ENCODE data around the gene PIGL. TPM values are rescaled to one million over a fixed set of nuclear protein-coding genes. Genes with fewer than 3 reads are reported as not detected.
A peak's percentile ranks its signal among the peaks of the same experiment; 100 is the strongest.
"Not testable (repeated sequence)": the region's sequence is repeated elsewhere in the genome, so short reads cannot be mapped to it uniquely, and the experiment has no call there.

Gene PIGL
- total RNA-seq, 6 experiments from 2014 or later = 12.0 to 15.5 (median 14.9) TPM

DNA sequence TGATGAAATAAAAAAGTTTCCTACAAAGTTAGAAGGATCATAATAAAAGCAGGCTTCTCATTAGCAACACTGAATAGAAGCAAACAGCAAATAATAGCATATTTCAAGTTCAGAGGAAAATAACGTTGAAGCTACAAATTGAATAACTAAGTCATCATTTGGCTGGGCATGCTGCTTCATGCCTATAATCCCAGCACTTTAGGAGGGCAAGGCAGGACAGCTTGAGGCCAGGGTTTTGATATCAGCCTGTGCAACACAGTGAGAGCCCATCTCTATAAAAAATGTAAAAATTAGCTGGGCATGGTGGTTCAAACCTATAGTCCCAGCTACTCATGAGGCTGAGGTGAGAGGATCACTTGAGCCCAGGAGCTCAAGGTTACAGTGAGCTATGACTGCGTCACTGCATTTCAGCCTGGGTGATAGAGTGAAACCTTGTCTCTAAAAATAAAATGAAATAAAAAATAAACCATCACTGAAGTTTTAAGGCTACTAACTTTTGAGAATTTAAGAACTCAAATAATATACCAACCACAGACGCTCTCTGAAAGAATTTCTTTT, 27.1 kb upstream of the PIGL start:
- no peak for DNase-seq
- Mint-ChIP-seq H3K27me3 (ENCODE audit: insufficient read depth) (peaks cover 3% of the 10 kb centered on the region; the same call in 1 of the 2 replicates), H3K27ac (no peak overlapping the region), H3K9me3 (no peaks in the 10 kb centered on the region), H3K4me3 (no peak overlapping the region), H3K4me1 (ENCODE audit: low read depth) (peaks cover 21% of the 10 kb centered on the region), H3K36me3 (ENCODE audit: low read depth) (peaks cover 41% of the 10 kb centered on the region)
- no peak for TF ChIP-seq CTCF (IDR thresholded peaks at IDR 0.05)

- Mint-ChIP-seq H3K27ac (0 out of 2 replicates have a peak overlapping the region, but pooled peaks have one; percentile 4), H3K36me3 (ENCODE audit: low read depth) (peaks cover 34% of the 10 kb centered on the region), H3K4me1 (ENCODE audit: low read depth) (peaks cover 21% of the 10 kb centered on the region), H3K4me3 (no peak overlapping the region), H3K9me3 (no peaks in the 10 kb centered on the region), H3K27me3 (ENCODE audit: insufficient read depth) (peaks cover 3% of the 10 kb centered on the region; the same call in 1 of the 2 replicates)
- no peak for TF ChIP-seq CTCF (IDR thresholded peaks at IDR 0.05)
- no peak for DNase-seq
Measured at GRCh38 chr17:16190703-16191360, 26.2 kb upstream of the PIGL start.

GRCh38 chr17:16191604-16192003, 25.4 kb upstream of the PIGL start:
- TF ChIP-seq CTCF (IDR thresholded peaks at IDR 0.05) = no peak
- Mint-ChIP-seq H3K4me1 (ENCODE audit: low read depth) (peaks cover 19% of the 10 kb centered on the region), H3K4me3 (no peak overlapping the region), H3K36me3 (ENCODE audit: low read depth) (peaks cover 29% of the 10 kb centered on the region), H3K9me3 (no peaks in the 10 kb centered on the region), H3K27me3 (ENCODE audit: insufficient read depth) (peaks cover 3% of the 10 kb centered on the region; the same call in 1 of the 2 replicates), H3K27ac (no peak overlapping the region)
- DNase-seq = no peak

GRCh38 chr17:16194307-16194835, 22.6 kb upstream of the PIGL start:
- Mint-ChIP-seq H3K36me3 (ENCODE audit: low read depth) (peaks cover 34% of the 10 kb centered on the region), H3K27ac (peak overlapping the region; percentile 64; the same call in 1 of the 2 replicates), H3K4me1 (ENCODE audit: low read depth) (peaks cover 18% of the 10 kb centered on the region)
- not testable (repeated sequence) for DNase-seq; H3K27me3 Mint-ChIP-seq (ENCODE audit: insufficient read depth); H3K4me3 Mint-ChIP-seq; H3K9me3 Mint-ChIP-seq

- no peak for TF ChIP-seq CTCF (IDR thresholded peaks at IDR 0.05)
- Mint-ChIP-seq H3K27ac (no peak overlapping the region), H3K27me3 (ENCODE audit: insufficient read depth) (no peaks in the 10 kb centered on the region), H3K4me3 (no peak overlapping the region), H3K4me1 (ENCODE audit: low read depth) (peaks cover 28% of the 10 kb centered on the region), H3K36me3 (ENCODE audit: low read depth) (peaks cover 26% of the 10 kb centered on the region), H3K9me3 (no peaks in the 10 kb centered on the region)
- DNase-seq = no peak
Measured at GRCh38 chr17:16197276-16197675, 19.7 kb upstream of the PIGL start.

DNA sequence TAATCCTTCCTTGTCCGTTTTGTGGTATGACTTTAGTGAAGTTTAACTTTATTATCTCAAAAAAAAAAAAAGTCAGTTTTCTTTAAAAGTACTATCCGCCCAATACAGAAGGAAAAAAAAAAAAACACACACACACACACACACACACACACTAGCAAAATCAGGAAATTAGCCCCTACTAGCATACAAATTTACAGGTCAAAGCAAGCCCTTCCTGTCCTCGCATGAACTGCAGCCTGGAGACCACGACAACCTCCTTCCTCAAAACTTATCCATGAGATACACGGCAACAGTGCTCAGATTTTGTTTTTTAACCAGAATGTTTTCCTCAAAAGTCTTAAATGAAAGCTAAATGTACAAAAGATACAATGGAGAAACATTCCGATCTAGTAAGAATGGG, 17.9 kb upstream of the PIGL start:
- peaks cover 12% of the 10 kb centered on the region for H3K36me3 Mint-ChIP-seq (ENCODE audit: low read depth)
- no peak overlapping the region for H3K4me3 Mint-ChIP-seq
- TF ChIP-seq CTCF (IDR thresholded peaks at IDR 0.05) = no peak
- H3K9me3 Mint-ChIP-seq = no peaks in the 10 kb centered on the region
- peak overlapping the region; percentile 16 for H3K27ac Mint-ChIP-seq
- H3K27me3 Mint-ChIP-seq (ENCODE audit: insufficient read depth) = no peaks in the 10 kb centered on the region
- H3K4me1 Mint-ChIP-seq (ENCODE audit: low read depth) = peaks cover 44% of the 10 kb centered on the region
- DNase-seq = no peak

DNA sequence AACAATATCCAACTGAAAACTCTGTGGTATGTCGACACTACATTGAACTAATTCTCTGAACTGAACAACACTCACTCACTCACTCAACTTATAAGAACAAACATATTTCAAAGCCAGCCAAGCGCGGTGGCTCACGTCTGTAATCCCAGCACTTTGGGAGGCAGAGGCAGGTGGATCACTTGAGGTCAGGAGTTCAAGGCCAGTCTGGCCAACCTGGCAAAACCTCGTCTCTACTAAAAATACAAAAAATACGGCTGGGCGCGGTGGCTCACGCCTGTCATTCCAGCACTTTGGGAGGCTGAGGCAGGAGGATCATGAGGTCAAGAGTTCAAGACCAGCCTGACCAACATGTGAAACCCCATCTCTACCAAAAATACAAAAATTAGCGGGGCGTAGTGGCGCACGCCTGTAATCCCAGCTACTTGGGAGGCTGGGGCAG, 15.3 kb upstream of the PIGL start:
- H3K9me3 Mint-ChIP-seq; H3K36me3 Mint-ChIP-seq (ENCODE audit: low read depth); H3K4me3 Mint-ChIP-seq; H3K27ac Mint-ChIP-seq; DNase-seq; H3K27me3 Mint-ChIP-seq (ENCODE audit: insufficient read depth): not testable (repeated sequence)
- peaks cover 55% of the 10 kb centered on the region for H3K4me1 Mint-ChIP-seq (ENCODE audit: low read depth)

- not testable (repeated sequence) for H3K36me3 Mint-ChIP-seq (ENCODE audit: low read depth); DNase-seq; H3K9me3 Mint-ChIP-seq; H3K27me3 Mint-ChIP-seq (ENCODE audit: insufficient read depth)
- Mint-ChIP-seq H3K4me1 (ENCODE audit: low read depth) (peaks cover 61% of the 10 kb centered on the region), H3K4me3 (peak overlapping the region; percentile 6; the same call in 1 of the 2 replicates), H3K27ac (peak overlapping the region; percentile 61)
Measured at GRCh38 chr17:16202554-16203500, 14.2 kb upstream of the PIGL start.

Measured in HFFc6 (cell line).